Trophoblast cell (in vitro differentiated cells and primary cell): ENCODE results near the gene BDKRB1.
A peak's percentile ranks its signal among the peaks of the same experiment; 100 is the strongest.

Source experiments
- DNase-seq, 2 donors: peaks; one replicate each; pipeline ENCODE4 v3.0.0-alpha.2; 2016
- H2AFZ ChIP-seq: 2 replicates; pipeline ENCODE4 v1.6.1; 2013; ENCODE audit warnings: low read length, moderate library complexity, mild to moderate bottlenecking; ENCODE audit not compliant: insufficient read depth, poor library complexity
- H2AK5ac ChIP-seq: 2 replicates; pipeline ENCODE4 v1.6.1; 2013; ENCODE audit warnings: mild to moderate bottlenecking, low read length
- H2BK120ac ChIP-seq: 2 replicates; pipeline ENCODE4 v1.6.1; 2013; ENCODE audit warnings: low read length, mild to moderate bottlenecking, moderate library complexity; ENCODE audit not compliant: insufficient read depth, poor library complexity
- H2BK12ac ChIP-seq: 2 replicates; pipeline ENCODE4 v1.6.1; 2013; ENCODE audit warnings: mild to moderate bottlenecking, low read length, moderate library complexity
- H2BK5ac ChIP-seq: 2 replicates; pipeline ENCODE4 v1.6.1; 2013; ENCODE audit warnings: low read length, low read depth, moderate library complexity, mild to moderate bottlenecking; ENCODE audit not compliant: poor library complexity
- H3K14ac ChIP-seq: 2 replicates; pipeline ENCODE4 v1.6.1; 2013; ENCODE audit warnings: mild to moderate bottlenecking, low read length
- H3K18ac ChIP-seq: 2 replicates; pipeline ENCODE4 v1.6.1; 2013; ENCODE audit warnings: mild to moderate bottlenecking, low read length
- H3K23ac ChIP-seq: 2 replicates; pipeline ENCODE4 v1.6.1; 2013; ENCODE audit warnings: low read length
- H3K27ac ChIP-seq: 2 replicates; pipeline ENCODE4 v1.5.1; 2013; ENCODE audit warnings: low read depth, mild to moderate bottlenecking, inconsistent platforms, low read length, moderate library complexity
- H3K27me3 ChIP-seq: 2 replicates; pipeline ENCODE4 v1.6.1; 2013; ENCODE audit warnings: inconsistent platforms, mild to moderate bottlenecking, low read length, moderate library complexity; ENCODE audit not compliant: insufficient read depth
- H3K36me3 ChIP-seq, 2 experiments: 1 replicate in 1 of 2; 2 replicates in 1 of 2; pipeline ENCODE4 v1.6.1; 2013; ENCODE audit warnings: low read length in 2 of 2, mild to moderate bottlenecking in 2 of 2, moderate library complexity in 1 of 2; ENCODE audit not compliant: insufficient read depth in 2 of 2, control insufficient read depth in 1 of 2
- H3K4ac ChIP-seq: 2 replicates; pipeline ENCODE4 v1.6.1; 2013; ENCODE audit warnings: low read depth, mild to moderate bottlenecking, low read length, moderate library complexity
- H3K4me1 ChIP-seq, 2 experiments: 1 replicate in 1 of 2; 2 replicates in 1 of 2; pipeline ENCODE4 v1.6.1; 2013; ENCODE audit warnings: low read length in 2 of 2, mild to moderate bottlenecking in 2 of 2, moderate library complexity in 1 of 2; ENCODE audit not compliant: insufficient read depth in 2 of 2, control insufficient read depth in 1 of 2
- H3K4me2 ChIP-seq: 2 replicates; pipeline ENCODE4 v1.6.1; 2013; ENCODE audit warnings: inconsistent platforms, mild to moderate bottlenecking, low read length, moderate library complexity
- H3K4me3 ChIP-seq: 2 replicates; pipeline ENCODE4 v1.5.1; 2013; ENCODE audit warnings: mild to moderate bottlenecking, low read depth, low read length, inconsistent platforms
- H3K79me1 ChIP-seq: one replicate; pipeline ENCODE4 v1.6.1; 2013; ENCODE audit warnings: low read length
- H3K79me2 ChIP-seq: 2 replicates; pipeline ENCODE4 v1.6.1; 2013; ENCODE audit warnings: low read length, mild to moderate bottlenecking; ENCODE audit not compliant: control insufficient read depth, insufficient read depth, poor library complexity
- H3K9ac ChIP-seq: 2 replicates; pipeline ENCODE4 v1.6.1; 2013; ENCODE audit warnings: mild to moderate bottlenecking, low read length
- H3K9me3 ChIP-seq: 2 replicates; pipeline ENCODE4 v1.6.1; 2013; ENCODE audit warnings: low read depth, mild to moderate bottlenecking, control low read depth, inconsistent platforms, low read length; ENCODE audit not compliant: insufficient read depth
- H4K12ac ChIP-seq: 2 replicates; pipeline ENCODE4 v1.6.1; 2013; ENCODE audit warnings: low read depth, mild to moderate bottlenecking, low read length, moderate library complexity
- H4K8ac ChIP-seq: 2 replicates; pipeline ENCODE4 v1.6.1; 2013; ENCODE audit warnings: low read depth, mild to moderate bottlenecking, low read length, moderate library complexity
- H4K91ac ChIP-seq: one replicate; pipeline ENCODE4 v1.6.1; 2013; ENCODE audit warnings: low read depth, mild to moderate bottlenecking, low read length, moderate library complexity
- WGBS: extraction: QIAGEN DNeasy Blood & Tissue Kit; methylation state at CpG from one replicate; pipeline ENCODE4 v1.1.7; 2013; ENCODE audit warnings: missing lambda C conversion rate; ENCODE audit not compliant: insufficient read length, insufficient coverage; ENCODE audit errors: extremely low coverage; 5-methylcytosine and 5-hydroxymethylcytosine counted together

BDKRB1 gene

GRCh38 chr14:96261772-96262655 is 6.0 kb downstream of the BDKRB1 start:
- H3K4me2 ChIP-seq, result no peak overlapping the region
- DNase-seq, result no peak
- H3K9me3 ChIP-seq, result no peaks in the 10 kb centered on the region
- no peaks in the 10 kb centered on the region for H3K79me2 ChIP-seq
- H3K18ac ChIP-seq, result no peak overlapping the region
- H2BK12ac ChIP-seq, result peak overlapping the region; percentile 34
- no peak overlapping the region for H3K4ac ChIP-seq
- no peak overlapping the region for H4K91ac ChIP-seq
- H3K27ac ChIP-seq, result no peak overlapping the region
- no peak overlapping the region for H2BK5ac ChIP-seq
- no peak overlapping the region for H4K8ac ChIP-seq
- no peak overlapping the region for H4K12ac ChIP-seq
- no CpG with 5 or more reads among the region's 16 CpGs for WGBS
- H3K23ac ChIP-seq, result no peak overlapping the region
- no peak overlapping the region for H3K14ac ChIP-seq
- no peak overlapping the region for H3K9ac ChIP-seq
- H2BK120ac ChIP-seq, result no peak overlapping the region
- H2AK5ac ChIP-seq, result no peak overlapping the region
- no peak overlapping the region for H3K4me3 ChIP-seq
- H3K36me3 ChIP-seq, result peaks cover 0 to 4% of the 10 kb centered on the region in 2 experiments
- peaks cover 18% of the 10 kb centered on the region for H3K79me1 ChIP-seq
- H3K27me3 ChIP-seq, result no peaks in the 10 kb centered on the region
- H2AFZ ChIP-seq, result no peak overlapping the region
- peaks cover 7 to 9% of the 10 kb centered on the region in 2 experiments for H3K4me1 ChIP-seq

GRCh38 chr14:96263347-96264199 is 7.6 kb downstream of the BDKRB1 start:
- peaks cover 0 to 4% of the 10 kb centered on the region in 2 experiments for H3K36me3 ChIP-seq
- H3K9me3 ChIP-seq, result no peaks in the 10 kb centered on the region
- H3K4me1 ChIP-seq, result peaks cover 16 to 20% of the 10 kb centered on the region in 2 experiments
- H3K79me2 ChIP-seq, result no peaks in the 10 kb centered on the region
- no peak overlapping the region for H2AK5ac ChIP-seq
- H3K9ac ChIP-seq, result no peak overlapping the region
- no CpG with 5 or more reads among the region's 20 CpGs for WGBS
- peak overlapping the region; percentile 65 for H4K91ac ChIP-seq
- H3K18ac ChIP-seq, result no peak overlapping the region
- no peak overlapping the region for H3K14ac ChIP-seq
- H3K4me2 ChIP-seq, result no peak overlapping the region
- no peaks in the 10 kb centered on the region for H3K27me3 ChIP-seq
- no peak overlapping the region for H4K12ac ChIP-seq
- H3K79me1 ChIP-seq, result peaks cover 30% of the 10 kb centered on the region
- no peak overlapping the region for H3K23ac ChIP-seq
- peak overlapping the region; percentile 7 for H2BK12ac ChIP-seq
- H3K4ac ChIP-seq, result no peak overlapping the region
- H2BK120ac ChIP-seq, result no peak overlapping the region
- no peak overlapping the region for H3K4me3 ChIP-seq
- no peak overlapping the region for H2BK5ac ChIP-seq
- no peak overlapping the region for H2AFZ ChIP-seq
- no peak for DNase-seq
- peak overlapping the region; percentile 7 for H4K8ac ChIP-seq
- H3K27ac ChIP-seq, result no peak overlapping the region

DNA sequence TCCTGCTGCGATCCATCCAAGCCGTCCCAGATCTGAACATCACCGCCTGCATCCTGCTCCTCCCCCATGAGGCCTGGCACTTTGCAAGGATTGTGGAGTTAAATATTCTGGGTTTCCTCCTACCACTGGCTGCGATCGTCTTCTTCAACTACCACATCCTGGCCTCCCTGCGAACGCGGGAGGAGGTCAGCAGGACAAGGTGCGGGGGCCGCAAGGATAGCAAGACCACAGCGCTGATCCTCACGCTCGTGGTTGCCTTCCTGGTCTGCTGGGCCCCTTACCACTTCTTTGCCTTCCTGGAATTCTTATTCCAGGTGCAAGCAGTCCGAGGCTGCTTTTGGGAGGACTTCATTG is 8.2 kb downstream of the BDKRB1 start:
- Histone ChIP-seq H4K12ac (no peak overlapping the region), H3K27me3 (no peaks in the 10 kb centered on the region), H2AFZ (no peak overlapping the region), H3K18ac (peak overlapping the region; percentile 37), H3K36me3 (peaks cover 0 to 4% of the 10 kb centered on the region in 2 experiments), H2BK12ac (peak overlapping the region; percentile 93), H2BK120ac (peak overlapping the region; percentile 60), H3K9ac (no peak overlapping the region), H3K14ac (no peak overlapping the region), H2AK5ac (peak overlapping the region; percentile 63), H3K4me3 (no peak overlapping the region), H3K23ac (no peak overlapping the region), H3K4me1 (peaks cover 22 to 25% of the 10 kb centered on the region in 2 experiments), H3K4me2 (no peak overlapping the region), H4K91ac (peak overlapping the region; percentile 65), H3K9me3 (no peaks in the 10 kb centered on the region), H3K79me1 (peaks cover 34% of the 10 kb centered on the region), H2BK5ac (peak overlapping the region; percentile 27), H4K8ac (no peak overlapping the region), H3K79me2 (peaks cover under 1% of the 10 kb centered on the region), H3K27ac (no peak overlapping the region), H3K4ac (no peak overlapping the region)
- no CpG with 5 or more reads among the region's 14 CpGs for WGBS
- no peak for DNase-seq

- no peak overlapping the region for H2AFZ ChIP-seq
Measured at GRCh38 chr14:96264853-96265252, 8.8 kb downstream of the BDKRB1 start.

More at GRCh38 chr14:96264853-96265252, 8.8 kb downstream of the BDKRB1 start:
- Histone ChIP-seq H3K4ac (no peak overlapping the region), H3K4me1 (peaks cover 25 to 32% of the 10 kb centered on the region in 2 experiments), H3K23ac (no peak overlapping the region), H3K9me3 (no peaks in the 10 kb centered on the region), H3K9ac (no peak overlapping the region), H3K79me2 (peaks cover 3% of the 10 kb centered on the region), H3K27me3 (no peaks in the 10 kb centered on the region), H3K14ac (no peak overlapping the region), H3K4me3 (no peak overlapping the region), H2BK120ac (peak overlapping the region; percentile 25), H3K18ac (no peak overlapping the region), H2BK5ac (no peak overlapping the region), H3K4me2 (no peak overlapping the region), H3K36me3 (peaks cover 0 to 4% of the 10 kb centered on the region in 2 experiments), H3K79me1 (peaks cover 39% of the 10 kb centered on the region), H2BK12ac (peak overlapping the region; percentile 94), H3K27ac (no peak overlapping the region), H2AK5ac (no peak overlapping the region), H4K91ac (peak overlapping the region; percentile 59), H4K8ac (no peak overlapping the region), H4K12ac (no peak overlapping the region)
- no CpG with 5 or more reads among the region's 3 CpGs for WGBS
- DNase-seq, result peak in 1 of 2 donors; percentile 44
